HCT116 (cell line): Measurements from ENCODE around the gene TEX12. TPM values are rescaled to one million over a fixed set of nuclear protein-coding genes. Genes with fewer than 3 reads are reported as not detected.

Experiments
- ATAC-seq: fragments of 200-7000 bp; cut with Tn5 transposase; 2 replicates; pipeline ENCODE4 v1.9.1; 2020; ENCODE audit warnings: mild to moderate bottlenecking, moderate library complexity
- BruUV-seq: library from RNA; stranded (reverse); fragments of 400-500 nt; replicated peaks from 2 replicates; lab custom pipeline; 2021; lab: Mats Ljungman, UMichigan
- CTCF ChIA-PET: fragments of 300-600 bp; sonication (Branson Sonifier 250); formaldehyde crosslinking; loops from one replicate; lab custom pipeline; 2021; ENCODE audit warnings: antibody characterized with exemption; lab: Charles Lee
- POLR2A ChIA-PET: fragments of 300-600, 350-600 bp; sonication (Branson Sonifier 250); formaldehyde crosslinking; loops from one replicate; lab custom pipeline; 2021; ENCODE audit warnings: antibody characterized with exemption; lab: Charles Lee
- RAD21 ChIA-PET, 2 experiments: fragments of 300-600 bp; sonication (Branson Sonifier 250); formaldehyde crosslinking; loops; one replicate each; lab custom pipeline; 2023; ENCODE audit warnings: low total read pairs in 2 of 2; ENCODE audit not compliant: uncharacterized antibody in 2 of 2, unreplicated experiment in 2 of 2, low non-redundant PET in 1 of 2; lab: Charles Lee
- DNase-seq: peaks from one replicate; pipeline ENCODE4 v3.0.0-alpha.2; 2010; ENCODE audit warnings: low read depth, low spot score
- H2AFZ ChIP-seq: fragments of 200-600 bp; shearing (Covaris generic), sonication (generic); 2 replicates; pipeline ENCODE4 v1.6.1; 2017; ENCODE audit warnings: low read depth, mixed run types, mixed read lengths, antibody characterized with exemption, low read length; ENCODE audit not compliant: poor library complexity, severe bottlenecking
- H3K27ac ChIP-seq: 2 replicates; pipeline ENCODE4 v1.5.1; 2012; ENCODE audit warnings: low read depth, low read length
- H3K27me3 ChIP-seq: fragments of 200-600 bp; sonication (generic); 2 replicates; pipeline ENCODE4 v1.6.1; 2016; ENCODE audit warnings: mixed run types, low read length, mixed read lengths; ENCODE audit not compliant: insufficient read depth
- H3K36me3 ChIP-seq, 2 experiments: fragments of 200-500 bp in 1 of 2; fragments of 200-600 bp in 1 of 2; sonication (Bioruptor generic) in 1 of 2; sonication (generic) in 1 of 2; 2 replicates each; pipeline versions ENCODE4 v1.5.1 to v1.6.1; 2014 to 2016; ENCODE audit warnings: low read length in 2 of 2, inconsistent platforms in 1 of 2, mixed read lengths in 1 of 2, mixed run types in 1 of 2; ENCODE audit not compliant: insufficient read depth in 2 of 2, control insufficient read depth in 1 of 2
- H3K4me1 ChIP-seq, 2 experiments: fragments of 200-600 bp in 1 of 2; sonication (generic) in 1 of 2; 2 replicates each; pipeline versions ENCODE4 v1.5.1 to v1.6.1; 2012 to 2017; ENCODE audit warnings: low read length in 2 of 2, inconsistent platforms in 1 of 2, mild to moderate bottlenecking in 1 of 2, mixed read lengths in 1 of 2, mixed run types in 1 of 2, moderate library complexity in 1 of 2; ENCODE audit not compliant: insufficient read depth in 2 of 2, control insufficient read depth in 1 of 2
- H3K4me2 ChIP-seq: fragments of 200-600 bp; sonication (generic); 2 replicates; pipeline ENCODE4 v1.6.1; 2017; ENCODE audit warnings: mixed run types, low read length, mixed read lengths
- H3K4me3 ChIP-seq, 2 experiments: fragments of 200-600 bp in 1 of 2; sonication (generic) in 1 of 2; replicated peaks in 1 of 2; 2 replicates each; pipeline ENCODE4 v1.5.1; 2011 to 2016; ENCODE audit warnings: low read length in 2 of 2, control low read depth in 1 of 2, low read depth in 1 of 2, mild to moderate bottlenecking in 1 of 2, mixed read lengths in 1 of 2, mixed run types in 1 of 2
- H3K79me2 ChIP-seq: fragments of 200-600 bp; sonication (generic); 2 replicates; pipeline ENCODE4 v1.6.1; 2017; ENCODE audit warnings: mild to moderate bottlenecking, mixed run types, low read length, moderate library complexity, mixed read lengths; ENCODE audit not compliant: insufficient read depth
- H3K9ac ChIP-seq: fragments of 200-600 bp; sonication (generic); 2 replicates; pipeline ENCODE4 v1.6.1; 2016; ENCODE audit warnings: low read length, mixed read lengths
- H3K9me2 ChIP-seq: fragments of 200-600 bp; sonication (generic), shearing (Covaris generic); 2 replicates; pipeline ENCODE4 v1.6.1; 2017; ENCODE audit warnings: mixed run types, mild to moderate bottlenecking, moderate library complexity; ENCODE audit not compliant: insufficient read depth
- H3K9me3 ChIP-seq, 2 experiments: fragments of 200-500 bp in 1 of 2; fragments of 200-600 bp in 1 of 2; sonication (Bioruptor generic) in 1 of 2; sonication (generic) in 1 of 2; 2 replicates each; pipeline ENCODE4 v1.6.1; 2014 to 2017; ENCODE audit warnings: low read length in 2 of 2, mixed read lengths in 2 of 2, inconsistent platforms in 1 of 2, low read depth in 1 of 2, mild to moderate bottlenecking in 1 of 2, mixed run types in 1 of 2, moderate library complexity in 1 of 2; ENCODE audit not compliant: control insufficient read depth in 1 of 2, insufficient read depth in 1 of 2
- H4K20me1 ChIP-seq: fragments of 200-600 bp; sonication (generic), shearing (Covaris generic); 2 replicates; pipeline ENCODE4 v1.6.1; 2017; ENCODE audit warnings: mixed run types, mild to moderate bottlenecking, moderate library complexity; ENCODE audit not compliant: insufficient read depth
- CBX3 ChIP-seq: IDR thresholded peaks from 2 replicates; pipeline ENCODE4 v1.6.1; 2012; ENCODE audit warnings: low read depth
- CEBPB ChIP-seq: IDR thresholded peaks from 2 replicates; pipeline ENCODE4 v1.6.1; 2012; ENCODE audit warnings: low read depth
- EGR1 ChIP-seq: IDR thresholded peaks from 2 replicates; pipeline ENCODE4 v1.6.1; 2012; ENCODE audit warnings: low read depth
- ELF1 ChIP-seq: IDR thresholded peaks from 2 replicates; pipeline ENCODE4 v1.6.1; 2012; ENCODE audit warnings: low read depth, borderline replicate concordance
- EZH2phosphoT487 ChIP-seq: fragments of 200-600 bp; IDR thresholded peaks from 2 replicates; pipeline ENCODE4 v1.6.1; 2018; ENCODE audit warnings: antibody characterized with exemption, borderline replicate concordance
- JUND ChIP-seq: IDR thresholded peaks from 2 replicates; pipeline ENCODE4 v1.6.1; 2012
- POLR2A ChIP-seq: IDR thresholded peaks from 2 replicates; pipeline ENCODE4 v1.7.0; 2011; ENCODE audit warnings: borderline replicate concordance; ENCODE audit not compliant: insufficient read depth, insufficient read length; ENCODE audit errors: extremely low read depth
- RAD21 ChIP-seq: IDR thresholded peaks from 2 replicates; pipeline ENCODE4 v1.6.1; 2012; ENCODE audit warnings: low read depth, mild to moderate bottlenecking
- SIN3A ChIP-seq: IDR thresholded peaks from 2 replicates; pipeline ENCODE4 v1.6.1; 2012; ENCODE audit warnings: low read depth
- SP1 ChIP-seq: IDR thresholded peaks from 2 replicates; pipeline ENCODE4 v1.6.1; 2012; ENCODE audit warnings: low read depth
- SRF ChIP-seq: IDR thresholded peaks from 2 replicates; pipeline ENCODE4 v1.6.1; 2012; ENCODE audit warnings: low read depth
- TCF7L2 ChIP-seq: IDR thresholded peaks from 2 replicates; pipeline ENCODE4 v1.7.0; 2011; ENCODE audit warnings: borderline replicate concordance, inconsistent platforms; ENCODE audit not compliant: insufficient read depth, insufficient read length; ENCODE audit errors: extremely low read depth
- ZNF274 ChIP-seq: fragments of 200-500 bp; sonication (Bioruptor generic); IDR thresholded peaks from 2 replicates; pipeline ENCODE4 v1.6.1; 2014; ENCODE audit warnings: mild to moderate bottlenecking, low read depth, low read length, inconsistent platforms
- intact Hi-C: fragments of 100-400 bp; cut with micrococcal nuclease; formaldehyde crosslinking; loops from 2 replicates; pipeline ENCODE4 v1.10.0; 2022
- total RNA-seq: library from RNA; stranded (reverse); gene quantifications from one replicate; pipeline ENCODE4 v1.2.1, GENCODE V29; 2021; ENCODE audit not compliant: unreplicated experiment
- TF ChIP-seq, protein P1 (sequence below): IDR thresholded peaks from 2 replicates; pipeline ENCODE4 v1.6.1; 2012
- TF ChIP-seq, protein P2 (sequence below): IDR thresholded peaks from 2 replicates; pipeline ENCODE4 v1.6.1; 2011; ENCODE audit warnings: mild to moderate bottlenecking, low read length, moderate library complexity; ENCODE audit not compliant: insufficient replicate concordance; ENCODE audit errors: extremely low read depth

Gene TEX12
- total RNA-seq, 1 experiment from 2014 or later: not detected

DNA sequence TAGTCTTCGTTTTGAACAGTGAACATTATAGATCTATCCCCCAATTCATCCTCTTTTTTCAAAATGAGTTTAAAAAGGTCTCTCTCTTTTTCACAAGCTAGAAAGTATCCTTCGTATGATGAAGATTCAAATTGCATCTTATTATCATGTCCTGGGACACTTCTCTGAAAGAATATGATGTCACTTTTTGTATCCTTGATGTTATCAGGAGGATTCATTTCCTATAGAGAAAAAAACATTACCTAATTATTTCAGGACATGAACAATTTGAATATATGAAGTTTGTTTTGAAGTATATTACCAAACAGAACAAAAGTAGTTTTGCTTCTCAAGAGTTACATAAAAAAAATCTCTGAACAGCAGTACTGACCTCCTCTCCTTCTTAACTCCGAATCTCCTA lies 23.6 kb upstream of the TEX12 start:
- Histone ChIP-seq H3K27me3 (no peaks in the 10 kb centered on the region), H3K4me3 (no peak overlapping the region), H3K9ac (no peak overlapping the region), H3K4me1 (no peaks in the 10 kb centered on the region), H3K79me2 (no peaks in the 10 kb centered on the region), H3K4me2 (no peak overlapping the region), H4K20me1 (no peaks in the 10 kb centered on the region), H3K36me3 (peaks cover 2 to 35% of the 10 kb centered on the region in 2 experiments; a peak in 2 of 4 replicates), H3K9me2 (no peaks in the 10 kb centered on the region), H2AFZ (no peak overlapping the region), H3K9me3 (peaks cover 0 to 3% of the 10 kb centered on the region in 2 experiments; a peak in 1 of 4 replicates), H3K27ac (no peak overlapping the region)
- BruUV-seq: no TSS peak
- ChIA-PET POLR2A (no interaction called here), RAD21 (no interaction called here), CTCF (no interaction called here)
- intact Hi-C loops: no loop called here
- no peak for ATAC-seq
- no peak for TF ChIP-seq SP1
- TF ChIP-seq EGR1: no peak
- no peak for TF ChIP-seq CEBPB
- TF ChIP-seq, protein P1, sequence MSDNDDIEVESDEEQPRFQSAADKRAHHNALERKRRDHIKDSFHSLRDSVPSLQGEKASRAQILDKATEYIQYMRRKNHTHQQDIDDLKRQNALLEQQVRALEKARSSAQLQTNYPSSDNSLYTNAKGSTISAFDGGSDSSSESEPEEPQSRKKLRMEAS: no peak
- TF ChIP-seq POLR2A: no peak
- no peak for TF ChIP-seq JUND
- no peak for TF ChIP-seq ELF1
- no peak for TF ChIP-seq RAD21
- no peak for TF ChIP-seq EZH2phosphoT487
- TF ChIP-seq CBX3: no peak
- TF ChIP-seq SRF: no peak
- TF ChIP-seq TCF7L2: no peak
- no peak for TF ChIP-seq ZNF274
- TF ChIP-seq, protein P2, sequence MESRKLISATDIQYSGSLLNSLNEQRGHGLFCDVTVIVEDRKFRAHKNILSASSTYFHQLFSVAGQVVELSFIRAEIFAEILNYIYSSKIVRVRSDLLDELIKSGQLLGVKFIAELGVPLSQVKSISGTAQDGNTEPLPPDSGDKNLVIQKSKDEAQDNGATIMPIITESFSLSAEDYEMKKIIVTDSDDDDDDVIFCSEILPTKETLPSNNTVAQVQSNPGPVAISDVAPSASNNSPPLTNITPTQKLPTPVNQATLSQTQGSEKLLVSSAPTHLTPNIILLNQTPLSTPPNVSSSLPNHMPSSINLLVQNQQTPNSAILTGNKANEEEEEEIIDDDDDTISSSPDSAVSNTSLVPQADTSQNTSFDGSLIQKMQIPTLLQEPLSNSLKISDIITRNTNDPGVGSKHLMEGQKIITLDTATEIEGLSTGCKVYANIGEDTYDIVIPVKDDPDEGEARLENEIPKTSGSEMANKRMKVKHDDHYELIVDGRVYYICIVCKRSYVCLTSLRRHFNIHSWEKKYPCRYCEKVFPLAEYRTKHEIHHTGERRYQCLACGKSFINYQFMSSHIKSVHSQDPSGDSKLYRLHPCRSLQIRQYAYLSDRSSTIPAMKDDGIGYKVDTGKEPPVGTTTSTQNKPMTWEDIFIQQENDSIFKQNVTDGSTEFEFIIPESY: no peak
- TF ChIP-seq SIN3A: no peak
- DNase-seq: no peak
